ENCODE results near the gene PLCB3. TPM values are rescaled to one million over a fixed set of nuclear protein-coding genes. Genes with fewer than 3 reads are reported as not detected.
A peak's percentile ranks its signal among the peaks of the same experiment; 100 is the strongest.
"Not testable (repeated sequence)": the region's sequence is repeated elsewhere in the genome, so short reads cannot be mapped to it uniquely, and the experiment has no call there.

Gene PLCB3
- total and polyA plus RNA-seq, 2 experiments from 2014 or later = 10.6 to 24.7 TPM

DNA sequence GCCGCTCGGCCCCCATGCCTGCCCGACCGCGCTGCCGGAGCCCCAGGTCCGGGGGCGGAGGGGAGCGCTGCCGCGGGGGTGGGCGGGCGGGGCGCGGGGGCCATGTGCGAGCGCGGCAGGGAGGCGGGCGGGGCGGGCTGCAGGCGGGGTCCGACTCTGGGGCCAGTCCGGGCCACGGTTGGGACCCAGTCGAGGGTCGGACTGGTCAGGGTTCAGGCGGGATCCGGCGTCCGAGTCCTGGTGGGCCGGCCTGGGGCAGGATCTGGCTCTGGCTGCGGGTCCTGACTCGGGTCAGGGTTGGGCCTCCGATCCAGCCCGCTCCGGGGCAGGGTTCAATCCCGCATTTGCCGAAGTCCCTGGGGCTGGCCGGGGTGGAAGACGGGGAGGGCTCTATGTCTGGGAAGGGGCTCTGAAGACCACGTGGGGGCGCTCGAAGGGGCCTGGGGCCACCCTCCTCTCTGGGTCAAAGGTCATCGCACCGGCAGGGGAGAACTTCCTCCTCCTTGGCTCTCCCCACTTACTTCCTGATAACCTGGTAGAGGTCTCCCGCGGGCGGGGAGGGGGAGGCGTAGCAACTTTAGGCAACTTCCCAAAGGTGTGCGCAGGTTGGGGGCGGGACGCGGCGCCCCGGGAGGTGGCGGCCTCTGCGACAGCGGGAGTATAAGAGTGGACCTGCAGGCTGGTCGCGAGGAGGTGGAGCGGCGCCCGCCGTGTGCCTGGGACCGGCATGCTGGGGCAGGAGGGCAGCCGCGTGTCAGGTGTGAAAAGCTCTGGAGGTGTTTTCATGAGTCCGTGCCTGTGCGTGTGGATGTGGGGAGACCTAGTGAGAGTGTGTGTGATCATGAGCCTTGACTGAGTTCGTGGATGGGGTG lies 54.6 kb downstream of the PLCB3 start:
- H3K27ac ChIP-seq = peak overlapping the region; percentile 88
- peak overlapping the region; percentile 71 for H3K4me3 ChIP-seq
- DNase-seq (ENCODE audit: low read depth in 1 of 2, low spot score in 1 of 2) = peak; percentile 42 to 64
- peaks cover 11% of the 10 kb centered on the region for H3K27me3 ChIP-seq
- no peaks in the 10 kb centered on the region for H3K9me3 ChIP-seq (ENCODE audit: low read depth)
- TF ChIP-seq, protein P1, sequence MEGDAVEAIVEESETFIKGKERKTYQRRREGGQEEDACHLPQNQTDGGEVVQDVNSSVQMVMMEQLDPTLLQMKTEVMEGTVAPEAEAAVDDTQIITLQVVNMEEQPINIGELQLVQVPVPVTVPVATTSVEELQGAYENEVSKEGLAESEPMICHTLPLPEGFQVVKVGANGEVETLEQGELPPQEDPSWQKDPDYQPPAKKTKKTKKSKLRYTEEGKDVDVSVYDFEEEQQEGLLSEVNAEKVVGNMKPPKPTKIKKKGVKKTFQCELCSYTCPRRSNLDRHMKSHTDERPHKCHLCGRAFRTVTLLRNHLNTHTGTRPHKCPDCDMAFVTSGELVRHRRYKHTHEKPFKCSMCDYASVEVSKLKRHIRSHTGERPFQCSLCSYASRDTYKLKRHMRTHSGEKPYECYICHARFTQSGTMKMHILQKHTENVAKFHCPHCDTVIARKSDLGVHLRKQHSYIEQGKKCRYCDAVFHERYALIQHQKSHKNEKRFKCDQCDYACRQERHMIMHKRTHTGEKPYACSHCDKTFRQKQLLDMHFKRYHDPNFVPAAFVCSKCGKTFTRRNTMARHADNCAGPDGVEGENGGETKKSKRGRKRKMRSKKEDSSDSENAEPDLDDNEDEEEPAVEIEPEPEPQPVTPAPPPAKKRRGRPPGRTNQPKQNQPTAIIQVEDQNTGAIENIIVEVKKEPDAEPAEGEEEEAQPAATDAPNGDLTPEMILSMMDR (IDR thresholded peaks at IDR 0.05; ENCODE audit: low read depth, low read length) = peak; percentile 27
- peaks cover 11% of the 10 kb centered on the region for H3K4me1 ChIP-seq (ENCODE audit: low read depth)
- H3K36me3 ChIP-seq = no peaks in the 10 kb centered on the region

DNA sequence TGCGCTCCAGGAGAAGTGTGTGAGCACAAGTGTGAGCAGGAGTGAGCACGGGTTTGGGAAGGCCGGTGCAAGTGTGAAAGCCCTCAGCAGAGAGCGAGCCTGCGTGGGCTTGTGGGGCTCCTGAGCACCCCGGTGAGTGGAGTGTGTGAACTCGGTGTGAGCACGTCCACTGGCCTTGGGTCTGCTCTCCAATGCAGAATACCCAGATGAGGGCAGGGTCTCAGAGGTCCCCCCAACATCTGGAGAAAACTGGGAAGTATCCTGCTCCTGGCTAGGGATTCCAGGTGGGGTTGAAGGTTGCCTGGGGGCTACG lies 55.2 kb downstream of the PLCB3 start:
- Histone ChIP-seq H3K36me3 (no peaks in the 10 kb centered on the region), H3K4me1 (ENCODE audit: low read depth) (peaks cover 11% of the 10 kb centered on the region), H3K27me3 (peaks cover 5% of the 10 kb centered on the region), H3K9me3 (ENCODE audit: low read depth) (no peaks in the 10 kb centered on the region), H3K27ac (peak overlapping the region; percentile 88), H3K4me3 (peak overlapping the region; percentile 71)
- TF ChIP-seq, protein P1 (IDR thresholded peaks at IDR 0.05; ENCODE audit: low read depth, low read length) = no peak
- DNase-seq (ENCODE audit: low read depth in 1 of 2, low spot score in 1 of 2) = no peak

DNA sequence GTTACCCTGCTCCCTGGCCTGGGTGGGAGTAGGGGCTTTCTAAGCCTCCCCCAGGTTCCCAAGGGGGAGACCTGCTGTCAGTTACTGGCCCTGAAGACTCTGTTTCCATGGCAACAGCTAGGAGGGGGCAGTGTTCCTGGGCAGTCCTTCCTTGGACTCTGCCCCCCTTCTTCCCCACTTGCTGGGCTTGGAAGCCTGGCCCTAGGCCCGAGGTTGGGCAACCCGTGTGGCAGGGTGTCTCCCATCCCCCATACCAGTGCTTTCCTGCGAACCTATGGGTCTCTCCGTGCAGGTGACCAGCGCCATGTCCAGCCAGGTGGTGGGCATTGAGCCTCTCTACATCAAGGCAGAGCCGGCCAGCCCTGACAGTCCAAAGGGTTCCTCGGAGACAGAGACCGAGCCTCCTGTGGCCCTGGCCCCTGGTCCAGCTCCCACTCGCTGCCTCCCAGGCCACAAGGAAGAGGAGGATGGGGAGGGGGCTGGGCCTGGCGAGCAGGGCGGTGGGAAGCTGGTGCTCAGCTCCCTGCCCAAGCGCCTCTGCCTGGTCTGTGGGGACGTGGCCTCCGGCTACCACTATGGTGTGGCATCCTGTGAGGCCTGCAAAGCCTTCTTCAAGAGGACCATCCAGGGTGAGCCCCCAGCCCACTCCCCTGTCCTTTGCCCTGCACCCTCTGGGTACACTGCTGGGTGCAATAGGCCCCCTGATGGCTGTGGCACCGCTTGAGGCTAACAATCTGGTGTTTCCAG lies 55.7 kb downstream of the PLCB3 start:
- no peaks in the 10 kb centered on the region for H3K27me3 ChIP-seq
- peak in 1 of 2 donors; percentile 46 for DNase-seq (ENCODE audit: low read depth in 1 of 2, low spot score in 1 of 2)
- peaks cover 11% of the 10 kb centered on the region for H3K4me1 ChIP-seq (ENCODE audit: low read depth)
- H3K4me3 ChIP-seq = peak overlapping the region; percentile 71
- H3K27ac ChIP-seq = peak overlapping the region; percentile 88
- H3K36me3 ChIP-seq = no peaks in the 10 kb centered on the region
- no peaks in the 10 kb centered on the region for H3K9me3 ChIP-seq (ENCODE audit: low read depth)
- TF ChIP-seq, protein P1 (IDR thresholded peaks at IDR 0.05; ENCODE audit: low read depth, low read length) = no peak

DNA sequence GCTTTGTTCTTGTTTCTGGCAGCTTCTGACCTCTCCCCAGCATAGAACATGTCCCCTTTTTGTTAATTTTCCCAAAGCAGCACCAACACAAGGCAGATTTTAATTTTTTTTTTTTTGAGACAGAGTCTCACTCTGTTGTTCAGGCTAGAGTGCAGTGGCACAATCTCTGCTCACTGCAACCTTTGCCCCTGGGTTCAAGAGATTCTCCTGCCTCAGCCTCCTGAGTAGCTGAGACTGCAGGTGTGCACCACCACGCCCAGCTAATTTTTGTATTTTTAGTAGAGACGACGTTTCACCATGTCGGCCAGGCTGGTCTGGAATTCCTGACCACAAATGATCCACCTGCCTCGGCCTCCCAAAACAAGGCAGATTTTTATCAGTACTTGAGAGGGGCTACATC lies 56.5 kb downstream of the PLCB3 start:
- H3K4me1 ChIP-seq (ENCODE audit: low read depth) = peaks cover 11% of the 10 kb centered on the region
- not testable (repeated sequence) for DNase-seq (ENCODE audit: low read depth in 1 of 2, low spot score in 1 of 2); H3K27me3 ChIP-seq; H3K4me3 ChIP-seq; H3K36me3 ChIP-seq; H3K27ac ChIP-seq; H3K9me3 ChIP-seq (ENCODE audit: low read depth)

DNA sequence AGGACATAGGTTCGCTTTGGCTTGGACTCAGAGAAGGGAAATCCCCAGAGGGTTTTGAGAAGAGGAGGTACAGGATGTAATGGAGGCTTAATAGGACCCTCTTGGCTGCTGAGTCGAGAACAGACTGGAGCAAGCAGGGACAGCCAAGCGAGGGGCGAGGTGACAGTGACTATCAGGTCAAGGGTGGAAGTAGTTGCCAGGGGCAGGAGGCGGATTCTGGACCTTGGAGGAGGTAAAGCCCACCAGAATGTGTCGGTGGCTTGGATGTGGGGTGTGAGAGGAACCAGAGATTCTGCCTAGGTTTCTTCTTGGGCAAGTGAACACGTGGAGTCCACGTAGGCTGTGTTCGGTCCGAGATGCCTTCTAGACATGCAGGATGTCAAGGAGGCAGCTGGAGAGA lies 61.6 kb downstream of the PLCB3 start:
- Histone ChIP-seq H3K27me3 (no peaks in the 10 kb centered on the region), H3K27ac (no peak overlapping the region), H3K36me3 (peaks cover 5% of the 10 kb centered on the region), H3K4me3 (no peak overlapping the region), H3K4me1 (ENCODE audit: low read depth) (no peaks in the 10 kb centered on the region), H3K9me3 (ENCODE audit: low read depth) (no peaks in the 10 kb centered on the region)
- DNase-seq (ENCODE audit: low read depth in 1 of 2, low spot score in 1 of 2) = no peak
- TF ChIP-seq, protein P1 (IDR thresholded peaks at IDR 0.05; ENCODE audit: low read depth, low read length) = no peak

Measured in cardiac muscle cell (in vitro differentiated cells and primary cell).